Lung (tissue), 12 donors: ENCODE measurements around the gene TAF4. TPM values are rescaled to one million over a fixed set of nuclear protein-coding genes. Genes with fewer than 3 reads are reported as not detected.
"Not testable (repeated sequence)": the region's sequence is repeated elsewhere in the genome, so short reads cannot be mapped to it uniquely, and the experiment has no call there.

Source experiments
- ATAC-seq: fragments of 200-7000 bp; cut with Tn5 transposase; one replicate; pipeline ENCODE4 v1.9.1; 2020; ENCODE audit warnings: moderate number of reproducible peaks; ENCODE audit not compliant: insufficient read depth, low FRiP score
- DNase-seq, 3 donors: peaks; one replicate each; pipeline ENCODE4 v3.0.0-alpha.2; 2013 to 2017
- H3K27ac ChIP-seq, 2 donors: one replicate each; pipeline ENCODE4 v1.5.1; 2013; ENCODE audit warnings: mild to moderate bottlenecking in 2 of 2, moderate library complexity in 2 of 2, control low read depth in 1 of 2, inconsistent platforms in 1 of 2, low read depth in 1 of 2, low read length in 1 of 2
- H3K27me3 ChIP-seq, 3 donors: one replicate each; pipeline ENCODE4 v1.5.1; 2013; ENCODE audit warnings: low read length in 2 of 3; ENCODE audit not compliant: control insufficient read depth in 3 of 3, insufficient read depth in 3 of 3
- H3K36me3 ChIP-seq, 4 donors: one replicate each; pipeline ENCODE4 v1.5.1; 2013; ENCODE audit warnings: low read length in 4 of 4, mild to moderate bottlenecking in 1 of 4, moderate library complexity in 1 of 4; ENCODE audit not compliant: control insufficient read depth in 4 of 4, insufficient read depth in 4 of 4
- H3K4me1 ChIP-seq, 5 donors: one replicate each; pipeline ENCODE4 v1.5.1; 2013; ENCODE audit warnings: low read length in 5 of 5, mild to moderate bottlenecking in 2 of 5, moderate library complexity in 1 of 5; ENCODE audit not compliant: control insufficient read depth in 5 of 5, insufficient read depth in 5 of 5
- H3K4me3 ChIP-seq: one replicate; pipeline ENCODE4 v1.5.1; 2013; ENCODE audit warnings: mild to moderate bottlenecking, control low read depth, moderate library complexity
- H3K9ac ChIP-seq, 2 donors: one replicate each; pipeline ENCODE4 v1.5.1; 2013; ENCODE audit warnings: low read length in 2 of 2, control low read depth in 1 of 2; ENCODE audit not compliant: insufficient read depth in 1 of 2
- H3K9me3 ChIP-seq, 4 donors: one replicate each; pipeline ENCODE4 v1.5.1; 2013; ENCODE audit warnings: low read length in 3 of 4, mild to moderate bottlenecking in 1 of 4, moderate library complexity in 1 of 4; ENCODE audit not compliant: control insufficient read depth in 4 of 4, insufficient read depth in 3 of 4
- CTCF ChIP-seq: IDR thresholded peaks from 2 replicates; pipeline ENCODE4 v1.5.1; 2012; ENCODE audit warnings: mild to moderate bottlenecking; ENCODE audit errors: control extremely low read depth, extremely low read depth
- WGBS, 2 donors: extraction: QIAGEN DNeasy Blood & Tissue Kit; methylation state at CpG; one replicate each; pipeline ENCODE4 v1.1.7; 2013; 5-methylcytosine and 5-hydroxymethylcytosine counted together
- polyA plus RNA-seq, 2 donors: library from polyadenylated mRNA; stranded (reverse); fragments of 200-250 nt; gene quantifications; one replicate each; pipeline ENCODE4 v1.2.1, GENCODE V29; 2013
- total RNA-seq, 2 donors: library from RNA; depleted of rRNA in 1 of 2; stranded (reverse); fragments of >200 nt in 1 of 2; gene quantifications; one replicate each; pipeline ENCODE4 v1.2.1, GENCODE V29; 2014 to 2021
- donor health status: control.
- donor health status: control.
- donor health status: Bipolar disorder and iron deficiency.
- donor health status: healthy.
- donor health status: DM: yes; HTN: yes; CAD: no.

Gene TAF4
- total and polyA plus RNA-seq, 4 donors = 5.4 to 20.3 (median 10.9) TPM

- Histone ChIP-seq H3K4me1 (no peaks in the 10 kb centered on the region), H3K4me3 (no peak overlapping the region), H3K9ac (no peak overlapping the region), H3K9me3 (no peaks in the 10 kb centered on the region), H3K36me3 (no peaks in the 10 kb centered on the region), H3K27ac (no peak overlapping the region), H3K27me3 (no peaks in the 10 kb centered on the region)
- WGBS, 2 donors = 81 to 82% methylated on average over 21 of the region's 21 CpGs
- no peak for TF ChIP-seq CTCF
- ATAC-seq (no peak), DNase-seq (peak in 1 of 3 donors; percentile 9)
Observed at GRCh38 chr20:61949714-61950640, 115.7 kb downstream of the TAF4 start.

DNA sequence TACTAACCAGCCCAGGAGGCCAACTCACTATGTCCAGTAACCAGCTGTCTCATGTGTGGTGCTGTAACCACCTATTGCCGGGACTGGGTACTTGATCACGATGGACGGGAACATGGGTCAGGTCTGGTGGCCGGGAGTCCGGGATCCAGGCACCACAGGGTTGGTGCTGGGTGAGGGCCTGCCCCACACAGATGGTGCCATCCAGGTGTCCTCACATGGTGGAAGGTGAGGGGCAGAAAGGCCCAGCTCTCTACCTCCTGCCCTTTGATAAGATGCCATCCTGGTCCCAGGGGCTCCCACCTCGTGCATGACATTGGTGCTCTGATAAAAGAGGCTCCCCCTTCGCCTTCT lies 116.3 kb downstream of the TAF4 start:
- TF ChIP-seq CTCF = no peak
- Histone ChIP-seq H3K4me1 (no peaks in the 10 kb centered on the region), H3K9me3 (no peaks in the 10 kb centered on the region), H3K36me3 (no peaks in the 10 kb centered on the region), H3K27me3 (no peaks in the 10 kb centered on the region), H3K9ac (no peak overlapping the region), H3K27ac (no peak overlapping the region), H3K4me3 (no peak overlapping the region)
- DNase-seq = peak in 1 of 3 donors; percentile 8
- WGBS, 2 donors = 87 to 88% methylated on average over 7 of the region's 7 CpGs
- no peak for ATAC-seq

GRCh38 chr20:61948586-61949362 lies 116.9 kb downstream of the TAF4 start:
- no peak overlapping the region for H3K9ac ChIP-seq
- TF ChIP-seq CTCF = no peak
- DNase-seq (peak in 1 of 3 donors; percentile 5), ATAC-seq (no peak)
- H3K27me3 ChIP-seq = no peaks in the 10 kb centered on the region
- H3K9me3 ChIP-seq = no peaks in the 10 kb centered on the region
- WGBS, 2 donors = 84 to 87% methylated on average over 17 to 22 of the region's 22 CpGs
- H3K4me1 ChIP-seq = no peaks in the 10 kb centered on the region
- no peak overlapping the region for H3K27ac ChIP-seq
- H3K4me3 ChIP-seq = no peak overlapping the region
- no peaks in the 10 kb centered on the region for H3K36me3 ChIP-seq

- not testable (repeated sequence) for DNase-seq, H3K27me3 ChIP-seq, H3K4me3 ChIP-seq, H3K9me3 ChIP-seq, H3K36me3 ChIP-seq, ATAC-seq, H3K4me1 ChIP-seq, H3K27ac ChIP-seq, H3K9ac ChIP-seq
- 85 to 89% methylated on average over 23 to 25 of the region's 28 CpGs for WGBS, 2 donors
Observed at GRCh38 chr20:61948056-61948455, 117.6 kb downstream of the TAF4 start.

GRCh38 chr20:61945495-61945894 lies 120.2 kb downstream of the TAF4 start:
- not testable (repeated sequence) for H3K4me1 ChIP-seq, DNase-seq, H3K9me3 ChIP-seq, H3K27me3 ChIP-seq, H3K4me3 ChIP-seq, ATAC-seq, H3K27ac ChIP-seq, H3K36me3 ChIP-seq, H3K9ac ChIP-seq
- 75 to 82% methylated on average over 8 to 21 of the region's 29 CpGs for WGBS, 2 donors
